OCI-LY1 (cell line): ENCODE data around the gene GOSR1.
"Not testable (repeated sequence)": the region's sequence is repeated elsewhere in the genome, so short reads cannot be mapped to it uniquely, and the experiment has no call there.

Experiments
- H2AFZ ChIP-seq: fragments of 200-600 bp; sonication (generic), shearing (Covaris generic); 2 replicates; pipeline ENCODE4 v1.6.0; 2014; ENCODE audit warnings: antibody characterized with exemption, mild to moderate bottlenecking, low read length
- H3F3A ChIP-seq: fragments of 200-600 bp; sonication (generic), shearing (Covaris generic); 2 replicates; pipeline ENCODE4 v1.6.0; 2014; ENCODE audit warnings: mild to moderate bottlenecking, antibody characterized with exemption, low read length, moderate library complexity; ENCODE audit not compliant: insufficient read depth
- H3K27ac ChIP-seq: fragments of 200-600 bp; sonication (generic); 2 replicates; pipeline ENCODE4 v1.5.1; 2014; ENCODE audit warnings: low read length, mixed run types, mild to moderate bottlenecking, low read depth; ENCODE audit not compliant: poor library complexity, severe bottlenecking
- H3K27me3 ChIP-seq: fragments of 200-600 bp; sonication (generic); 2 replicates; pipeline ENCODE4 v1.6.0; 2014; ENCODE audit warnings: antibody characterized with exemption, mild to moderate bottlenecking, low read length, moderate library complexity; ENCODE audit not compliant: insufficient read depth
- H3K36me3 ChIP-seq: fragments of 200-600 bp; sonication (generic); 2 replicates; pipeline ENCODE4 v1.6.1; 2014; ENCODE audit warnings: mild to moderate bottlenecking, antibody characterized with exemption, low read length, moderate library complexity, mixed read lengths; ENCODE audit not compliant: insufficient read depth
- H3K4me1 ChIP-seq: fragments of 200-600 bp; sonication (generic); 2 replicates; pipeline ENCODE4 v1.5.1; 2014; ENCODE audit warnings: mild to moderate bottlenecking, low read length, moderate library complexity; ENCODE audit not compliant: insufficient read depth, severe bottlenecking
- H3K4me2 ChIP-seq: fragments of 200-600 bp; sonication (generic), shearing (Covaris generic); 2 replicates; pipeline ENCODE4 v1.6.1; 2014; ENCODE audit warnings: low read length
- H3K4me3 ChIP-seq: fragments of 200-600 bp; sonication (generic); 2 replicates; pipeline ENCODE4 v1.5.1; 2014; ENCODE audit warnings: low read length, low read depth, mild to moderate bottlenecking, mixed read lengths; ENCODE audit not compliant: poor library complexity, severe bottlenecking
- H3K79me2 ChIP-seq: fragments of 200-600 bp; shearing (Covaris generic); 2 replicates; pipeline ENCODE4 v1.6.1; 2016; ENCODE audit warnings: mixed run types, low read length, mixed read lengths; ENCODE audit not compliant: insufficient read depth
- H3K9ac ChIP-seq: fragments of 200-600 bp; sonication (generic), shearing (Covaris generic); 2 replicates; pipeline ENCODE4 v1.6.1; 2014; ENCODE audit warnings: mild to moderate bottlenecking, low read length, mixed read lengths
- H3K9me2 ChIP-seq: fragments of 200-600 bp; sonication (generic), shearing (Covaris generic); 2 replicates; pipeline ENCODE4 v1.6.1; 2014; ENCODE audit warnings: low read depth, mild to moderate bottlenecking, low read length, mixed read lengths
- H3K9me3 ChIP-seq: fragments of 200-600 bp; shearing (Covaris generic); 2 replicates; pipeline ENCODE4 v1.6.1; 2014; ENCODE audit warnings: low read length, mixed read lengths
- H4K20me1 ChIP-seq: fragments of 200-600 bp; sonication (generic), shearing (Covaris generic); 2 replicates; pipeline ENCODE4 v1.6.0; 2016; ENCODE audit warnings: mild to moderate bottlenecking, low read length; ENCODE audit not compliant: insufficient read depth
- CTCF ChIP-seq: fragments of 200-600 bp; sonication (generic), shearing (Covaris generic); IDR thresholded peaks from 2 replicates; pipeline ENCODE4 v1.5.1; 2017; ENCODE audit warnings: mild to moderate bottlenecking, antibody characterized with exemption, low read length, moderate library complexity, mixed read lengths
- EZH2 ChIP-seq: fragments of 200-600 bp; sonication (generic), shearing (Covaris generic); IDR thresholded peaks from 2 replicates; pipeline ENCODE4 v1.8.0; 2017; ENCODE audit warnings: borderline replicate concordance, mixed run types, mild to moderate bottlenecking, antibody characterized with exemption, low read length, moderate library complexity, mixed read lengths

The GOSR1 gene

DNA sequence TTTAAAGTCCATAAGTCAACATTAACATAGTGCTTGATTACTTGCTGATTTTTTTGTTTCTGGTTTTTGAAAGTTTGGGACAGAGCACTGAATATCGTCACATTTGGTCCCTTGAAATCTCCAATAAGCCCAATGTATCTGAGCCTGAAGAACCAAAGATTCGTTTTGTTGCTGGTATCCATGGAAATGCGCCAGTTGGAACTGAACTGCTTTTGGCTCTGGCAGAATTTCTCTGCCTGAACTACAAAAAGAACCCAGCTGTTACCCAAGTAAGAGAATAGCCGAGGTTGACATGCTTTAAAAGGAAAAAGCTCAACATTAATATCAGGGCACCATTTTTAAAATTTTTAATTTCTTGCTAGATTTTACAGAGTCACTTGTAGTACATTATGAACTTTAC, 27.7 kb upstream of the GOSR1 start:
- no peaks in the 10 kb centered on the region for H3K4me1 ChIP-seq
- H3K79me2 ChIP-seq: no peaks in the 10 kb centered on the region
- H3K9me3 ChIP-seq: no peaks in the 10 kb centered on the region
- H3K27ac ChIP-seq: no peak overlapping the region
- H3K9ac ChIP-seq: no peak overlapping the region
- peaks cover 21% of the 10 kb centered on the region for H3K36me3 ChIP-seq
- no peaks in the 10 kb centered on the region for H4K20me1 ChIP-seq
- H3K4me3 ChIP-seq: no peak overlapping the region
- H3K9me2 ChIP-seq: no peaks in the 10 kb centered on the region
- H3K27me3 ChIP-seq: no peaks in the 10 kb centered on the region
- no peak overlapping the region for H3K4me2 ChIP-seq
- no peaks in the 10 kb centered on the region for H3F3A ChIP-seq
- TF ChIP-seq EZH2 (no peak), CTCF (no peak)
- H2AFZ ChIP-seq: no peak overlapping the region

GRCh38 chr17:30450125-30451027, 26.8 kb upstream of the GOSR1 start:
- no peak overlapping the region for H3K9ac ChIP-seq
- peaks cover 30% of the 10 kb centered on the region for H3K36me3 ChIP-seq
- TF ChIP-seq EZH2: no peak
- H3K27me3 ChIP-seq: no peaks in the 10 kb centered on the region
- H2AFZ ChIP-seq: no peak overlapping the region
- H4K20me1 ChIP-seq: no peaks in the 10 kb centered on the region
- H3K4me1 ChIP-seq: no peaks in the 10 kb centered on the region
- no peak overlapping the region for H3K4me2 ChIP-seq
- no peaks in the 10 kb centered on the region for H3K79me2 ChIP-seq
- H3K4me3 ChIP-seq: no peak overlapping the region
- H3K9me2 ChIP-seq: no peaks in the 10 kb centered on the region
- H3F3A ChIP-seq: no peaks in the 10 kb centered on the region
- H3K9me3 ChIP-seq: no peaks in the 10 kb centered on the region
- no peak overlapping the region for H3K27ac ChIP-seq

DNA sequence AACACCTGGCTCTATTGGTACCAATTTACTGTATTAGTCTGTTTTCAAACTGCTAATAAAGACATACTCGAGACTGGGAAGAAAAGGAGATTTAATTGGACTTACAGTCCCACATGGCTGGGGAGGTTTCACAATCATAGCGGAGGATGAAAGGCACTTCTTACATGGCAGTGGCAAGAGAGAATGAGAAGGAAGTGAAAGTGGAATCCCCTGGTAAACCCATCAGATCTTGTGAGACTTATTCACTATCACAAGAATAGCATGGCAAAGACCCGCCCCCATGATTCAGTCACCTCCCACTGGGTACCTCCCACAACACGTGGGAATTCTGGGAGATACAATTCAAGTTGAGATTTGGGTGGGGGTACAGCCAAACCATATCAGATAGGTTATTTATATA, 22.6 kb upstream of the GOSR1 start:
- Histone ChIP-seq H3K4me2 (no peak overlapping the region), H4K20me1 (no peaks in the 10 kb centered on the region), H3K9me2 (no peaks in the 10 kb centered on the region), H3K36me3 (peaks cover 41% of the 10 kb centered on the region), H3K27ac (no peak overlapping the region), H3K27me3 (no peaks in the 10 kb centered on the region), H3K4me3 (no peak overlapping the region), H3F3A (no peaks in the 10 kb centered on the region), H3K9ac (no peak overlapping the region), H3K79me2 (no peaks in the 10 kb centered on the region), H3K4me1 (no peaks in the 10 kb centered on the region), H2AFZ (no peak overlapping the region), H3K9me3 (no peaks in the 10 kb centered on the region)
- TF ChIP-seq CTCF (no peak), EZH2 (no peak)

DNA sequence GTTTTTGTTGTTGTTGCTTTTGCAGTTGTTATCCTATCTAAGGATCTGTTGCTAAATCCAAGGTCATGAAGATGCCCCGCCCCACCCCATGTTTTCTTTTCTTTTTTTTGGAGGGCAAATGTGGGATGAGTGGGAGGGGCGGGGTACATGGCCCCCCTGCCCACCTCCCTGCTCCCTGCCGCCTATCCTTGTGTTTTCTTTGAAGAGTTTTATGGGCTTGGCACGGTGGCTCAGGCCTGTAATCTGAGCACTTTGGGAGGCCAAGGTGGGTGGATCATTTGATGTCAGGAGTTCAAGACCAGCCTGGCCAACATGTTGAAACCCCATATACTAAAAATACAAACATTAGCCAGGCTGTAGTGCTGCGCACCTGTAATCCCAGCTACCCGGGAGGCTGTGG, 18.8 kb upstream of the GOSR1 start:
- TF ChIP-seq CTCF (no peak), EZH2 (no peak)
- Histone ChIP-seq H3K4me1 (no peaks in the 10 kb centered on the region), H3F3A (no peaks in the 10 kb centered on the region), H3K79me2 (no peaks in the 10 kb centered on the region), H3K4me2 (no peak overlapping the region), H3K27ac (no peak overlapping the region), H4K20me1 (no peaks in the 10 kb centered on the region), H3K36me3 (peaks cover 49% of the 10 kb centered on the region), H3K9me2 (no peaks in the 10 kb centered on the region), H2AFZ (no peak overlapping the region), H3K9me3 (no peaks in the 10 kb centered on the region), H3K4me3 (no peak overlapping the region), H3K27me3 (no peaks in the 10 kb centered on the region), H3K9ac (no peak overlapping the region)

- not testable (repeated sequence) for H3K4me2 ChIP-seq, H3F3A ChIP-seq, H3K9ac ChIP-seq, H4K20me1 ChIP-seq, H2AFZ ChIP-seq, H3K9me2 ChIP-seq, H3K79me2 ChIP-seq, H3K27me3 ChIP-seq, H3K9me3 ChIP-seq, H3K4me3 ChIP-seq, H3K4me1 ChIP-seq, H3K27ac ChIP-seq
- peaks cover 44% of the 10 kb centered on the region for H3K36me3 ChIP-seq
Measured at GRCh38 chr17:30458797-30459413, 18.3 kb upstream of the GOSR1 start.
